ENCODE measurements around the gene KATNB1. TPM values are rescaled to one million over a fixed set of nuclear protein-coding genes. Genes with fewer than 3 reads are reported as not detected.
A peak's percentile ranks its signal among the peaks of the same experiment; 100 is the strongest.
"Not testable (repeated sequence)": the region's sequence is repeated elsewhere in the genome, so short reads cannot be mapped to it uniquely, and the experiment has no call there.

The KATNB1 gene
- total RNA-seq, 1 experiment from 2014 or later = 32.2 TPM

GRCh38 chr16:57775661-57776469 is 40.3 kb downstream of the KATNB1 start:
- no peaks in the 10 kb centered on the region for H3K27me3 ChIP-seq (ENCODE audit: insufficient read depth, low read length)
- intact Hi-C loops (cut with micrococcal nuclease) = no loop called here
- ChIA-PET RAD21 (ENCODE audit: low non-redundant PET in 1 of 2, low total read pairs in 2 of 2, uncharacterized antibody in 2 of 2, unreplicated experiment in 2 of 2) (no interaction called here), POLR2A (no interaction called here), CTCF (no interaction called here)
- H4K20me1 ChIP-seq (ENCODE audit: insufficient read depth) = no peaks in the 10 kb centered on the region
- no peak overlapping the region for H3K4me3 ChIP-seq (replicated peaks in 1 of 2; ENCODE audit: low read depth in 1 of 2, low read length in 2 of 2)
- no peak overlapping the region for H2AFZ ChIP-seq (ENCODE audit: low read depth, low read length, poor library complexity, severe bottlenecking)
- no peaks in the 10 kb centered on the region for H3K9me3 ChIP-seq (ENCODE audit: control insufficient read depth in 1 of 2, insufficient read depth in 1 of 2, low read depth in 1 of 2, low read length in 2 of 2)
- ATAC-seq (peak; percentile 66), DNase-seq (ENCODE audit: low read depth, low spot score) (no peak)
- no TSS peak for BruUV-seq (replicated peaks)
- no peaks in the 10 kb centered on the region for H3K36me3 ChIP-seq (ENCODE audit: control insufficient read depth in 1 of 2, insufficient read depth in 2 of 2, low read length in 2 of 2)
- no peaks in the 10 kb centered on the region for H3K79me2 ChIP-seq (ENCODE audit: insufficient read depth, low read length)
- no peak overlapping the region for H3K27ac ChIP-seq (ENCODE audit: low read depth, low read length)
- no peaks in the 10 kb centered on the region for H3K9me2 ChIP-seq (ENCODE audit: insufficient read depth)
- H3K9ac ChIP-seq (ENCODE audit: low read length) = no peak overlapping the region
- peaks cover 15 to 18% of the 10 kb centered on the region in 2 experiments for H3K4me1 ChIP-seq (ENCODE audit: control insufficient read depth in 1 of 2, insufficient read depth in 2 of 2, low read length in 2 of 2)
- no peak overlapping the region for H3K4me2 ChIP-seq (ENCODE audit: low read length)
- no peak for TF ChIP-seq EGR1 (IDR thresholded peaks at IDR 0.05; ENCODE audit: low read depth)
- peak; percentile 24 to 60 (median 31); a peak in 4 of 6 replicates for TF ChIP-seq CTCF (IDR thresholded peaks at IDR 0.05 in 2 of 3, conservative IDR thresholded peaks at IDR 0.05 in 1 of 3; ENCODE audit: borderline replicate concordance in 1 of 3, insufficient read depth in 1 of 3, low read depth in 2 of 3, low read length in 2 of 3)

DNA sequence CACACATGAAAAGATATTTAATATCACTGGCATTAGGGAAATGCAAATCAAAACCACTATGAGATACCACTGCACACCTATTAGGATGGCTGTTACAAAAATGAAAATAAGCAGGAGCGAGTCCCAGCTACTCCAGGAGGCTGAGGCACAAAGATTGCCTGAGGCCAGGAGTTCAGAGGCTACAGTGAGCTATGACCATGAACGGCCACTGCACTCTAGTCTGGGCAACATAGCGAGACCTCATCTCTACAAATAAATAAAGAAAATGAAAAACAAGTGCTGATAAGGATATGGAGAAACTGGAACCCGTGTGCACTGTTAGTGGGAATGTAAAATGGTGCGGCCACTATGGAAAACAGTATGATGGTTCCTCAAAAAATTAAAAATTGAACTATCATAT is 43.1 kb downstream of the KATNB1 start:
- CTCF ChIA-PET = no interaction called here
- Histone ChIP-seq H3K79me2 (ENCODE audit: insufficient read depth, low read length) (no peaks in the 10 kb centered on the region), H3K9ac (ENCODE audit: low read length) (no peak overlapping the region), H3K9me3 (ENCODE audit: control insufficient read depth in 1 of 2, insufficient read depth in 1 of 2, low read depth in 1 of 2, low read length in 2 of 2) (no peaks in the 10 kb centered on the region), H3K27me3 (ENCODE audit: insufficient read depth, low read length) (no peaks in the 10 kb centered on the region), H2AFZ (ENCODE audit: low read depth, low read length, poor library complexity, severe bottlenecking) (no peak overlapping the region), H3K27ac (ENCODE audit: low read depth, low read length) (peak overlapping the region; percentile 33; the same call in 1 of the 2 replicates), H3K4me1 (ENCODE audit: control insufficient read depth in 1 of 2, insufficient read depth in 2 of 2, low read length in 2 of 2) (peaks cover 15 to 30% of the 10 kb centered on the region in 2 experiments), H3K9me2 (ENCODE audit: insufficient read depth) (no peaks in the 10 kb centered on the region), H3K4me3 (replicated peaks in 1 of 2; ENCODE audit: low read depth in 1 of 2, low read length in 2 of 2) (no peak overlapping the region), H4K20me1 (ENCODE audit: insufficient read depth) (no peaks in the 10 kb centered on the region), H3K4me2 (ENCODE audit: low read length) (no peak overlapping the region), H3K36me3 (ENCODE audit: control insufficient read depth in 1 of 2, insufficient read depth in 2 of 2, low read length in 2 of 2) (no peaks in the 10 kb centered on the region)
- DNase-seq (ENCODE audit: low read depth, low spot score) (no peak), ATAC-seq (no peak)
- no TSS peak for BruUV-seq (replicated peaks)
- RAD21 ChIA-PET (ENCODE audit: low non-redundant PET in 1 of 2, low total read pairs in 2 of 2, uncharacterized antibody in 2 of 2, unreplicated experiment in 2 of 2) = interaction anchor here in 1 of 2 experiments (0.6 kb wide), 1 partner anchor 83 kb away, joined by 3 read pairs; no protein-coding TSS in a partner anchor
- no peak for TF ChIP-seq ELF1 (IDR thresholded peaks at IDR 0.05; ENCODE audit: borderline replicate concordance, low read depth)
- TF ChIP-seq, protein P1, sequence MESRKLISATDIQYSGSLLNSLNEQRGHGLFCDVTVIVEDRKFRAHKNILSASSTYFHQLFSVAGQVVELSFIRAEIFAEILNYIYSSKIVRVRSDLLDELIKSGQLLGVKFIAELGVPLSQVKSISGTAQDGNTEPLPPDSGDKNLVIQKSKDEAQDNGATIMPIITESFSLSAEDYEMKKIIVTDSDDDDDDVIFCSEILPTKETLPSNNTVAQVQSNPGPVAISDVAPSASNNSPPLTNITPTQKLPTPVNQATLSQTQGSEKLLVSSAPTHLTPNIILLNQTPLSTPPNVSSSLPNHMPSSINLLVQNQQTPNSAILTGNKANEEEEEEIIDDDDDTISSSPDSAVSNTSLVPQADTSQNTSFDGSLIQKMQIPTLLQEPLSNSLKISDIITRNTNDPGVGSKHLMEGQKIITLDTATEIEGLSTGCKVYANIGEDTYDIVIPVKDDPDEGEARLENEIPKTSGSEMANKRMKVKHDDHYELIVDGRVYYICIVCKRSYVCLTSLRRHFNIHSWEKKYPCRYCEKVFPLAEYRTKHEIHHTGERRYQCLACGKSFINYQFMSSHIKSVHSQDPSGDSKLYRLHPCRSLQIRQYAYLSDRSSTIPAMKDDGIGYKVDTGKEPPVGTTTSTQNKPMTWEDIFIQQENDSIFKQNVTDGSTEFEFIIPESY (IDR thresholded peaks at IDR 0.05; ENCODE audit: extremely low read depth, insufficient replicate concordance, low read length) = no peak
- TF ChIP-seq SIN3A (IDR thresholded peaks at IDR 0.05; ENCODE audit: low read depth) = no peak
- no peak for TF ChIP-seq SRF (IDR thresholded peaks at IDR 0.05; ENCODE audit: low read depth)
- no peak for TF ChIP-seq YY1 (IDR thresholded peaks at IDR 0.05; ENCODE audit: extremely low read depth, insufficient replicate concordance, low read depth, low read length)
- TF ChIP-seq RAD21 (IDR thresholded peaks at IDR 0.05; ENCODE audit: low read depth) = no peak
- POLR2A ChIA-PET = no interaction called here
- intact Hi-C loops (cut with micrococcal nuclease) = no loop called here

DNA sequence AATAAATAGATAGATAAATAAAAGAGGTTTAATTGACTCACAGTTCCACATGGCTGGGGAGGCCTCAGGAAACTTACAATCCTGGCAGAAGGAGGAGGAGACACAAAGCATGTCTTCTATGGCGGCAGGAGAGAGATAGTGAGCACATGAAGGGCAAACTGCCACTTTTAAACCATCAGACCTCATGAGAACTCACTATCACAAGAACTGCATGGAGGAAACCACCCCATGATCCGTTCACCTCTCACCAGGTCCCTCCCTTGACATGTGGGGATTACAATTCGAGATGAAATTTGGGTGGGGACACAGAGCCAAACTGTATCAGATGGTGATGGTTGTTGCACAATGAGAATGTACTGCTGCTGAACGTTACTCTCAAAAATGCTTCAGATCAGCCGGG is 44.3 kb downstream of the KATNB1 start:
- BruUV-seq (replicated peaks); H3K9me2 ChIP-seq (ENCODE audit: insufficient read depth); H3K27ac ChIP-seq (ENCODE audit: low read depth, low read length); H3K9ac ChIP-seq (ENCODE audit: low read length); intact Hi-C loops (cut with micrococcal nuclease); H3K79me2 ChIP-seq (ENCODE audit: insufficient read depth, low read length); RAD21 ChIA-PET (ENCODE audit: low non-redundant PET in 1 of 2, low total read pairs in 2 of 2, uncharacterized antibody in 2 of 2, unreplicated experiment in 2 of 2); H4K20me1 ChIP-seq (ENCODE audit: insufficient read depth); H3K36me3 ChIP-seq (ENCODE audit: control insufficient read depth in 1 of 2, insufficient read depth in 2 of 2, low read length in 2 of 2); DNase-seq (ENCODE audit: low read depth, low spot score); ATAC-seq; CTCF ChIA-PET; H3K27me3 ChIP-seq (ENCODE audit: insufficient read depth, low read length); POLR2A ChIA-PET; H3K9me3 ChIP-seq (ENCODE audit: control insufficient read depth in 1 of 2, insufficient read depth in 1 of 2, low read depth in 1 of 2, low read length in 2 of 2); H3K4me3 ChIP-seq (replicated peaks in 1 of 2; ENCODE audit: low read depth in 1 of 2, low read length in 2 of 2); H2AFZ ChIP-seq (ENCODE audit: low read depth, low read length, poor library complexity, severe bottlenecking): not testable (repeated sequence)
- Histone ChIP-seq H3K4me1 (ENCODE audit: control insufficient read depth in 1 of 2, insufficient read depth in 2 of 2, low read length in 2 of 2) (peaks cover 15 to 30% of the 10 kb centered on the region in 2 experiments), H3K4me2 (ENCODE audit: low read length) (0 out of 2 replicates have a peak overlapping the region, but pooled peaks have one; percentile 7)
